HG03520 (cell line): Measurements from ENCODE around the gene KIF3A.
A peak's percentile ranks its signal among the peaks of the same experiment; 100 is the strongest.

Experiments
- ATAC-seq: cut with Tn5 transposase; IDR thresholded peaks from one replicate; pipeline ENCODE4 v1.9.1; 2021; ENCODE audit warnings: mild to moderate bottlenecking, moderate library complexity; ENCODE audit not compliant: unreplicated experiment

Gene KIF3A

GRCh38 chr5:132754947-132755346 lies 17.6 kb upstream of the KIF3A start:
- no peak for ATAC-seq

GRCh38 chr5:132754111-132754510 lies 16.8 kb upstream of the KIF3A start:
- no peak for ATAC-seq

GRCh38 chr5:132753135-132753987 lies 16.0 kb upstream of the KIF3A start:
- no peak for ATAC-seq

- ATAC-seq = no peak
These were observed 15.3 kb upstream of the KIF3A start for GRCh38 chr5:132752581-132753125.

- ATAC-seq = no peak
These were observed 14.7 kb upstream of the KIF3A start for GRCh38 chr5:132751971-132752580.

GRCh38 chr5:132751444-132751843 lies 14.1 kb upstream of the KIF3A start:
- peak; percentile 30 for ATAC-seq

GRCh38 chr5:132750471-132751230 lies 13.3 kb upstream of the KIF3A start:
- no peak for ATAC-seq

- ATAC-seq = no peak
These were observed 12.2 kb upstream of the KIF3A start for GRCh38 chr5:132749506-132749905.

- ATAC-seq = no peak
These were observed 11.2 kb upstream of the KIF3A start for GRCh38 chr5:132748522-132749000.

GRCh38 chr5:132747616-132748440 lies 10.5 kb upstream of the KIF3A start:
- ATAC-seq = no peak

GRCh38 chr5:132746954-132747615 lies 9.7 kb upstream of the KIF3A start, which contains the start of gene CCNI2:
TSS of gene CCNI2 (plus strand) at chr5:132747426. CDS start at chr5:132747496, 70 bp downstream.
- ATAC-seq = no peak

GRCh38 chr5:132746592-132746953 lies 9.2 kb upstream of the KIF3A start:
- ATAC-seq = no peak

GRCh38 chr5:132744659-132745058 lies 7.3 kb upstream of the KIF3A start:
- no peak for ATAC-seq

- no peak for ATAC-seq
These were observed 5.3 kb upstream of the KIF3A start for GRCh38 chr5:132742626-132743025.

GRCh38 chr5:132742158-132742557 lies 4.8 kb upstream of the KIF3A start:
- no peak for ATAC-seq

- ATAC-seq = no peak
These were observed 1.9 kb upstream of the KIF3A start for GRCh38 chr5:132739232-132739631.

- ATAC-seq = no peak
These were observed 786 bp upstream of the KIF3A start for GRCh38 chr5:132737982-132738681.

GRCh38 chr5:132734687-132735086 lies 2.7 kb downstream of the KIF3A start:
- ATAC-seq = no peak

- no peak for ATAC-seq
These were observed 3.7 kb downstream of the KIF3A start for GRCh38 chr5:132733499-132734148.
